GM18498 (cell line): ENCODE data around the gene LRRC26.

ENCODE experiments used
- ATAC-seq: cut with Tn5 transposase; IDR thresholded peaks from one replicate; pipeline ENCODE4 v1.9.1; 2021; ENCODE audit warnings: mild to moderate bottlenecking, moderate library complexity; ENCODE audit not compliant: unreplicated experiment

Gene LRRC26

DNA sequence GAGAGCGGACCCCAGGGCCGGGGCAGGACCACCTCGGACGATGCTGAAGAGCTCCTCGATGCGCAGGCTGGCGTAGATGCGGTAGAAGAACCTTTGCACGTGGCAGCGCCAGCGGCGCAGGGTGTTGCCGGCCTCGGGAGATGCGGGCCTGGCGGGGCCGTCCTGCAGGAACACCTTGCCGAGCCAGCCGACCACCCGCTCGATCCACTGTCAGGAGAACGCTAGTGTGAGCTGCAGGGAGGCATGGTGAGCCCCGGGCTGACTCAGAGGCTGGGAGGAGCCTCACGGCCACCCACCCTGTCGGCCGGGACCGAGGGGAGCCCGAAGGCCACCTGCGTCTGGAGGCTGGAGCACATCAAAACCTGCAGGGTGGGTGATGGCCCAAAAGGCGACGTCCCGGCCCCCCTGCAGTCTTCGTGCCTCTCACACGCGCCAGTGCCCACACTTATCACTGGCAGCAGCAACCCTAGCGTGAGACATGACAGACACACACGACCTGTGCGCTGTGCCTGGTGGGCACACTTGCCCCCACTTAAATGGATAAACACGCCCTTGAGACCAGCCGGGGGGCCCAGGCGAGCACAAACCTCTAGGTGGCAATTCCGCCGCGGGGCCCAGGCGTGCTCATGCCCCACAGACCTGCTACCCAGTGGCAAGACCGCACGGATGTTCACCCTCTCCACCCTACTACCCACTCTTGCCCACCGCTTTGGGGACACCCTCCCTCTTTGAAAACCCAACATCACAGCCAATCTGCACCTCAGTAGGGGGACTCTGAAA lies 15.2 kb upstream of the LRRC26 start:
- ATAC-seq: no peak

DNA sequence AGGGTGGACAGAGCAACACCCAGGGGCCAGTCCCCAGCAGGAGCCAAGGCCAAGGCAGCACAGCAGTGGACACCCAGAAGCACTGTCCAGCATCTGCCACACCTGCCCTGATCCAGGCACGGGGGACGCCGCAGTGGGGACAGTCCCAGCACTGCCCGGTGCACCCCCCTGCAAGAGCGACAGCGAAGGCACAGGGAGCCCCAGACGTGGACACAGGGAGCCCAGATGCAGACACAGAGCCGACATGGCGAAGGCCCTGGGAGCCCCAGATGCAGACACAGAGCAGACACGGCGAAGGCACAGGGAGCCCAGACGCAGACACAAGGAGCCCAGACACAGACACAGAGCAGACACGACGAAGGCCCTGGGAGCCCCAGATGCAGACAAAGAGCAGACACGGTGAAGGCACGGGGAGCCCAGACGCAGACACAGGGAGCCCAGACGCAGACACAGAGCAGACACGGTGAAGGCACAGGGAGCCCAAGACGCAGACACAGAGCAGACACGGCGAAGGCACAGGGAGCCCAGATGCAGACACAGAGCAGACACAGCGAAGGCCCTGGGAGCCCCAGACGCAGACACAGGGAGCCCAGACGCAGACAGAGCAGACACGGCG lies 14.2 kb upstream of the LRRC26 start:
- no peak for ATAC-seq

DNA sequence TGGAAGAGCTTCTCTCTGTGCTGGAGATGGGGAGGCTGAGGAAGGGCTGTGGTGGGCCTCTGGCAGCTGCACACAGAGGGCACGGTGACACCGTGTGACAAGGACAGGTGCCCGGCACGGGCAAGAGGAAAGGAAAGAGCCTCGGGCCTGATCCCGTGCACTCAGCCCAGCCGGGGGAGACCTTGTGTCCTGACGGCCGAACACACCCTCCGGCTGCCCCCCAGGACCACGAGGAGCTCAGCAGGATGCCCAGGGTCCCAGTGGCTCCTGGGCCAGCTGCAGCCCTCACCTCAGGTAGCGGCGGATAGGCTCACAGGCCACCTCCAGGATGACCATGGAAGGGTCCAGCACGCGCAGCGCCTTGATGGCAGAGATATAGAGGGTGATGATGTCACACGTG lies 13.0 kb upstream of the LRRC26 start:
- ATAC-seq: no peak

DNA sequence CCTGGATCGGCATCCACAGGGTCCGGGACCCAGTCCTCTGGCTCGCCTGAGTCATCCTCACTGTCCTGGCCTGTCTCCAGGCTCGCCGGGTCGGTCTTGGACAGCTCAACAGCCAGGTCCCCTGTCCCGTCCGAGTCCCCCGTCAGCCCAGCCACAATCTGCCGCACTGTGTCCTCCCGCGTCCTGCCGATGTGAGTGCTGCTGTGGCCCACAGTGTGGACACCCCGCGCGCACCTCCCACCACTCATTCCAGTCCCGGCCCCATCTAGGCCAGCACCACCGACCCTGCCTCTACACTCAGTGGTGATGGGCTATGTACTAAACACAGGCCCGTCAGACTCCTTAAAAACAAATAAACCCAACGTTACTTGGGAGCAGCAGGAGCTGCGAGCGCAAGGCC lies 11.8 kb upstream of the LRRC26 start:
- no peak for ATAC-seq

DNA sequence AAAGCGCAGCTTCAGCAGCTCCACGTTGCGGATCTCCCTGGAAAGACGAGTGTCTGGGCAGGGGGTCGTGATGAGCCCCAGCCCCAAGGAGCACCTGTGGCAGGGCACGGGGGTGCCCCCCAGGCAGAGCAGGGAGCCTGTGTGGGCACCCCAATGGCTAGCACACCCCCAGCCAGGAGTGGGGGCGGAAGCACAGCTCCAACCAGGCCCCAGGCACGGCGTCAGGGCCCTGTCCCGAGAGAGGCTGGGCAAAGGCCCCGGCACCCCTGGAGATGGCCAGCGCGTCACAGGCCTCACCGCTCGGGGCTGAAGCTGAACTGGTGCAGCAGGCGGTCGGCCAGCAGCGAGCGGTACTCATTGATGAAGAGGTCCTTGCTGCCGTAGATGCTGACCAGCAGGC lies 10.6 kb upstream of the LRRC26 start:
- ATAC-seq: no peak

DNA sequence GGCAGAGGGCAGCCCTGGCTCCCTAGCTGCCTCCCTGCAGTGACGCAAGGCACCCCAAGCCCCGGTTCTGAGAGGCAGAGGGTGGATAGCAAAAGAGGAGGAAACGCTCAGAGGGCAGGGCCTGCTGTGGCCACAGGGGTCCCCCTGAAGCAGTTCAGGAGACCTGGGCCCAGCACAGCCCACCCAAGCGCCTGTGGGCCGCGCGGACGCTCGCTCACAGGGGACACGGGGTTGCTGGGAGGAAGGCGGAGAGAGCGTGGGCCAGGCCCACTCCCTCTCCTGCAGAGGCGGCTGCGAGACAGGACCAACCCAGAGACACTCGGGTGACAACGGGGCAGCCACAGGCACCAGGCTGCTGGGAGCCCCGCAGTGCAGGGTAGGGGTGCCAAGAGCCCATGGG lies 9.9 kb upstream of the LRRC26 start:
- ATAC-seq: no peak

DNA sequence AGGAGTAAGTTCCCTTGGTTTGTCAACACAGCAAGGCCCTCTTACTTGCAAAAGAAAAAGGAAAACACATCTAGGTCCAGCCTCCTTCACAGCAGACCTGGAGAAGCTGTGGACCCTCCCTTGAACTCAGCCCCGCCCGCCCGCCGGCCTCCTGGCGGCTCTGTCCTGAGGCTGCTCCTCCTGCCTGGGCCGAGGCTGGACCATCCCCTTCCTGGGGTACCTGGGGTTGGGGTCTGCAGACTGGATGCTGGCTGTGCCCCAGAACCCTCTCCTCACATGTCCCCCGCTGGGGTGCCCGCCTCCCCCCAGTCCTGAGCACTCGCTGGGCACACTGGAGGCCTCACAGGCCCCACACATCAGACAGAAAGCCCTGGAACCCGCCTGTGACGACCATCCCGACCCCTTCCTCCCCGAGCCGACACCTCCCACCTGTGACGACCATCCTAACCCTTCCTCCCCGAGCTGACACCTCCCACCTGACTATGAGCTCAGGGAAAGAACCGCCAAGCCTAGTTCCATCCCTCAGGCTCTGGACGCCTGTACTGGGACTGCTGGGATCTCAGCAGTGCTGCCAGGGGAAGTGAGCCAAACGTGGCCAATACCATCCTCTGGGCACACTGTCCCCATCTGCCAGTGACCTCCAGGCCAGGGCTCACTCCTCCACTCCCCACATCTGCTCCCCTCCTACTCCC lies 9.2 kb upstream of the LRRC26 start:
- ATAC-seq: no peak

DNA sequence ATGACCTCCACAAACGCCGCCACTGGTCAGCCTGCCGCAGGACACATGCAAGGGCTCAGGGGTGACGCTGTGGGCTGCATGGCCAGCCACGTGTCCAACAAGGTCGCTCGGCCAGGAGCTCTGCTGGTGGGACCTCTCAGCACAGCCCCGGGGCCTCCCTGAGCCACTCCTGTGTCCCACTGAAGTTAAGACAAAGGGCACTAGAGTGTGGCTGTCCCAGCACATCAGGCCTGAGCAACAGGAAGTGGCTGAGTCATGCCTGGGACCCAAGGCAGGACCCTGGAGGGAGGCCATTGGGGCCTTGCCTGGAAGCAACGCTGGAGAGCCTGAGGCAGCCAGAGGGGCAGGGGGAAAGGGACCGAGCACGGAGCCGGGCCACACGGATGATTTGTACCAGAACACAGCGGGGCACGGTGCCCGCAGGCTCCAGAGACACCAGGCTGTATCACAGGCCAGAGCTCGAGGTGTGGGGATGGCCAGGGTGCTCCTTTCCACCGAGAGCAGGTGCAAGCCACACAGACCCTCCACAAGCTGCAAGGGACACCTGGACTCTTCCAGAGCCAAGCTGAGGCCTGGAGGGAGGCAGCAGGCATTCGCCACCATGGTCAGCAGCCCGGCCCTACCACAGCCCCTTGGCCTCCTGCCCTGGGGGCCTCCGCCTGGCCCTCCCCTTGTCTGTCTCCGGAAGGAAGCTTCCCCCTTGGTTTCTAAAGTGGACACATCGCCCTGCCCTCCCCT lies 8.5 kb upstream of the LRRC26 start:
- no peak for ATAC-seq

DNA sequence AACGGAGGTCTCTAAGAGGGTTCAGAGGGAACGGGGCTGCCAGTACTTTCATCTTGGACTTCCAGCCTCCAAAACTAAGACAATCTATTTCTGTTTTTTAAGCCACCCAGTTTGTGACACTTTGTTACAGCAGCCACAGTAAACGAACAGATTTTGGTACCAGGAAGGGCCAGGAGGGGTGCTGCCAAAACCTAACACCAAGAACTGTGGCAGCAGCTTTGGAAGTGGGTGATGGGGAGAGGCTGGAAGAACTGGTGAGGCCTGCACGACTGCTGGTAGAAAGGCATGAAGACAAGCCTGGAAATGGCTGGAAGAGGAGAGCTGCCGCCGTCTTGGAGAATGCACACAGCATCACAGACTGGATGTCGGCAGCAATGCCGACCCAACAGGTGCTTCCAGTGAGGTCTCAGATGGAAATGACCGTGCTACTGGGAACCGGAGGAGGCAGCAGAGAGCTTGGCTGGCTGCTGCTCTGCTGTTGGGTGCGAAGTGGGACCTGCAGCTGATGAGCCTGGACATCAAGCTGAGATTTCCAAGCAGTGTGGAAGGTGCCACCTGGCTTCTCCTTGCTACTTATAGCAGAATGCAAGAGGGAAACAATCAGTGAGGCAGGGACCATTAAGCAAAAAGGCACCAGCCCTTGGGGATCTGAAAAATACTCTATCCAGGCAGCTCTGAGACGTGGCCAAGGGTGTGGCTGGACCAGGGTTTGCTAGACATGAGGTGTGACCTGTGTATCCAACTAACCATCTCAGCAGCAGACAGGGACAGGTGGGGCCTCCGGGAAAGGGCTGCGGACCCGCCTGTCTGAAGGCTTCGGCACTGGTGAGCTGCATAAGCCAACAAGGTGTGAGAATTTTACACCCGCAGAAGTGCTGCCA lies 6.7 kb upstream of the LRRC26 start:
- no peak for ATAC-seq

DNA sequence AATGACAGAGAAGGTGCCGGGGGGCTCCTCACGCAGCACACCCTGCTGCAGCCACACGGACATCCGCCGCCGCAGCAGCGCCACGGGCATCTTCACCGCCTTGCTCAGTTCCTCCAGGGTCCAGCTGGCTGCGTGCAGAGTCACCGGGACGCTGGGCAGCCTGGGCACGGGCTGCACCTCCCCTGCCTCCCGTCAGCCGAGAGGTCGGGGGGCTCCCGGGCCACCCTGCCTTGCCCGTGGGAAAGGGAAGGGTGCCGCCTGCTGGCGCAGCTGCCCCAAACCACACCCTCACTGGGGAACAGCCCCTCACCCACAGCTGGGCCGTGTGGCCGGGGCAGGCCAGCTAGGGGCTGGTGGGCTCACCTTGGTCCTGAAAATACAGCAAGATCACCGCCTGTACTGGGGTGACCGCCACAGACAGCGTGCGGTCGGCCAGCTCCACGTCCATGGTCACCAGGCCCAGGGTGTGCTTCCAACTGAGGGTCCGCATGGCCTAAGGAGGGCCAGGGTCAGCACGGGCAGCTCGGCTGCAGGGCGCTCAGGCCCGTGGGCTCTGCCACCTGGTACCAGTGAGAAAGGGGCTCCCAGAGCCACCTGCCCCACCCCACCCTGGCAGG lies 5.6 kb upstream of the LRRC26 start:
- no peak for ATAC-seq

DNA sequence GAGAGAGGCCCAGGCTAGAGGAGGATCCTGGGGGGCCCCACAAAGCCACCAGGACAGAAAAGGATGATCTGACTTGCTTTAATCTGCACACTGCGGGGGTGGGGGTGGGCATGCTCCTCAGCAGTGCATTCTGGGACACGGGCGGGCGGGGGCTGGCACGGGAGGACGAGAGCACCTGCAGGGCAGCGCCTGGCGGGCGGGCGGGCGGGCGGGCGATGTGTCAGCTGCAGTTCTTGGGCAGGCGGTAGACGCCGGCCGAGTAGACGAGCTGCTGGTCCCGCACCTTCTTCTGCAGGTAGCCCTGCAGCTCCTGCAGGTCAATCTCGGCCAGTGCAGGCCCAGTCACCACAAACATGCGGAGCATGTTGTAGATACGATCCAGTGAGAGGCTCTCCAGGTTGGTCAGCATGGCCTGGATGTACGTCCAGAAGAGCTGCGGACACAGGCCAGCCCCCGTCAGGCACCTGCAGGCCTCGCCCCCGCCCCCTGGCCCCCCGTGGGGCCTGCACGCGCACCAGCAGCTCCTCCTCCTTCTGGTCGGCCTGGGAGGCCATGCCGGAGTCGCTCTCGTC lies 5.0 kb upstream of the LRRC26 start:
- no peak for ATAC-seq

DNA sequence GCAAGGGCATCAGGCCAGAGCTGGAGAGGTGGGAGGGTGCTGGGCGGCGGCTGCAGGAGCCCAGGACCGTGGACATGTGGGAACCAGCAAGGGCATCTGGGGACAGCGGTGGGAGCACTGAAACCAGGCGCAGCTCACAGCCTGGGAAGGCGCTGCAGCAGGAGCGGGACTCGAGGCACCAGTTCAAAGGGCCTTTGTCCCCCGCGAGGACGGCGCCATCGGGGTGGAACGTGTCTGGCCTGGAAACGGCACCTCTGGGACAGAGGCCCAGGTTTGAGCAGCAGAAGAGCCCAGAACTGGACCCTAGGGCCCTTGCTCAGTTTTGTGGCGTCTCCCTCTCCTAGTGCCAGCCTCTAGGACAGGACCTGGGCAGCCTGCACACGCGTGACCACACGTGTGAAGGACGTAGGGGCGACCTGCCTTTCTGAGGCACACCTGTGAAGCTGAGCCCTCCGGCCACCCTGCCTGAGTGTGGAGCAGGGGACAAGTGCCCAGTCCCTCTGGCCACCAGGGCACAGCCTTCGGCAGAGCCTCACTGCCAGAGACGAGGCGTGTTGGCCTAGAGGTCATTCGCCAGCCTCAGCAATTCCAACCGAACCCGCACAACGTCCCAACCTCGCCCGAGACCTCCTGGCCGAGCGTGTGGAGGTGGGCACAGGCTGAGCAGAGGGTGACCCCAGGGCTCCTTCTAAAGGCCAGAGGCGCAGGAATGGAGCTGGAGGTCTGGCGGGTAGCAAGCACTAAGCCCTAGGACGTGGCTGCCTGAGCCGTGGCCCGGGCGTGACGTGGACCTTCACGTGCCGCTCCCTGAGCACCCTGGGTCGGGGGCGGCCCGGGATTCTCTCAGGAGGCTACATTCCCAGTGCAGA lies 4.2 kb upstream of the LRRC26 start:
- ATAC-seq: no peak

DNA sequence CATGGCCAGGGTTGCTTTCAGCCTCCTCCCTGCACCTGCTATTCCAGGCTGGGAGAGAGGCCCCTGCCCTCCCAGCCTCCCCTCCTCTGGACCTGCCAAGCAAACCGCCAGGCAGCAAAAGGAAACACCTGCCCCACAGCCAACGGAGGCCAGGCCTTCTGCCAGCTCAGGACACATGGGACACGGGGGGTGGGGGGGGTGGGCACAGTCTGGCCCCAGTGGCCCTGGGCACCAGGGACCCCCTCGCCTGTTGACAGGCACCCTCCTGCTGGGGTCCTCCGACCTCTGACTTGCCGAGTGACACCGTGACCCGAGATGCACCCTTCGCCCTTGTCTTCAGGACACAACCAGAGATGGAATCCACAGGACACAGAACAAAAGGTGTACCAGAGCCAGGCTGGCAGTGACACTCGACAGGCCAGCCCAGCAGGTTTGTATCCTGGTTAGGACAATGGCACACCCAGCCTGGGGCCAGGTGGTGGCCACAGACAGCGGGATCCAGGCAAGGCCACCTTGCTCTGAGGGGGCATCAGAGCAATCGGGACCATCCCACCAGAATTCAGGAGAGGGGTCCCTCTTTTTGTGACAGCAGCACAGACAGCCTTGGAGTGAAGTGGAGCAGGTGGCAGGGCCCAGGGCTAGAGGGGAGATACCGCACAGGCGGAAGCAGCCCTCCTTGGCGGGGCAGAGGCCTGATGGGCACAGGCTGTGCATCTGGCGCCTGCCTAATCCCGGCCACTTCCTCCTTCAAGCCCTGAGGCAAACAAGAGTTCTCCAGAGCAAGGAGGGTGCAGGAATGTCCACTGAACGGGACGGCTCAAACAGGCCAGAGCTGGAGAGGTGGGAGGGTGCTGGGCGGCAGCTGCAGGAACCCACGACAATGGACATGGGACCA lies 3.3 kb upstream of the LRRC26 start:
- no peak for ATAC-seq

DNA sequence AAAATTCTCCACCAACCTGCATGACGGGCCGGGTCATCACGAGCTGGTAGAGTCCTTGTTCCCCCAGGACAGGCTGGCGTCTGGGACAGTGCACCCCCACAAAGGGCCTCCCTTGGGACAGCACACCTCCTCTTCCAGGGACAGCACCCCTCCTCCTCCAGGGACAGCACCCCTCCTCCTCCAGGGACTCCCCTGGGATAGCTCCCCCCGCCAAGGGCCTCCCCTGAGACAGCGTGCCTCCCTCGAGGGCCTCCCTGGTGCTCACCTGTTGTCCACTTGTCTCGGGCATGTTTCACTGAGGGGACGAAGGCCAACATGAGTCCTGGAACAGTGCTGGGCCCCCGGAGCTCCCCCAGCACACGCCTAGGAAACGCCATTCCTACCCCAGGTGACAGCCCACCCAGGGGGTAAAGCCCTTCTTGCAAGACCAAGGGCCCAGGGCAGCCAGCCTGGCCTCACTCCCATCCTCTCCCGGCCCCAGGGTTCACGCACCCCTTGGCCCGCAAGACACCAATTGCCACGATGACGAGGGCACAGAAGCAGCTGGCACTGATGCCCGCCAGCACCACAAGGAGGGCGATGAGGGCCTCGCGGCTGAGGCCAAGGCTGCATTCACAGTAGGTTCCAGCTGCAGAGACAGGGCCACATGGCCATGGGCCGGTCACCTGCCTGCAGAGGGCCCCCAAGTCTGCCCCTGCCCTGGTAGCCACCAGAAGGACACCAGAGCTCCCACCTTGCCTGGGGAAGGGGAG lies 1.5 kb upstream of the LRRC26 start:
- no peak for ATAC-seq

DNA sequence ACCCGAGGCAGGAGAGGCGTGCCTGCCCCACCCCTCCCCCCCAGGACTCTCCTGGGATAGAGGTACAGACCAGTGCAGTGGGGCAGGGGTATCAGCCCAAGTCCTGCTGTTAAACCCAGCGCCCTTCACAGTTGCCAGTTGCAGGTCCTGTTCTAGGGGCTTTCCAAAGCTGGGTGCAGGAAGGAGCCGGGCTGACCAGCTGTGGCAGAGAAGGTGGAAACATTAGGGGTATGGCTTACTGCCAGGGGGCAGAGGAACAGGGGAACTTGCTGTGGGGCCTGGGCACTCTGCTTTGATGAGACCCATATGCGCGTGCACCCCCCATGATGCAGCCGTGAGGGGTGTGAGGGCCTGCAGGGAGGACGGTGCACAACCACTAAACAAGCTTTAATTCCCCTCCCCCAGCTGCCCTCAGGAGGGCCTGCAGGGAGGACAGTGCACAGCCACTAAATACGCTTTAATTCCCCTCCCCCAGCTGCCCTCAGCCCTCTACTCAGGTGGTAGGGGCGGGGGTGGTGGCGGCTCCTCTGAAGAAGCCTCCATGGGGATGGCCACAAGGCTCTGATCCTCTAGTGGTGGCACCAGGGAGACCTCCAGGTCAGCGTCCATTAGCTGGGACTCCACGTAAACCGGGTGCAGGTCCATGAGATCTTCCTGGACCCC lies 766 bp upstream of the LRRC26 start:
- no peak for ATAC-seq
